HFFc6 (cell line): ENCODE measurements around the gene MESP2. TPM values are rescaled to one million over a fixed set of nuclear protein-coding genes. Genes with fewer than 3 reads are reported as not detected.
A peak's percentile ranks its signal among the peaks of the same experiment; 100 is the strongest.

Experiments used
- DNase-seq: peaks from one replicate; pipeline ENCODE4 v3.0.0-alpha.2; 2018
- H3K27ac Mint-ChIP-seq: 2 replicates; pipeline ENCODE4 v1.8.0; 2020; ENCODE audit warnings: mild to moderate bottlenecking, mixed read lengths
- H3K27me3 Mint-ChIP-seq: 2 replicates; pipeline ENCODE4 v1.8.0; 2021; ENCODE audit warnings: mild to moderate bottlenecking, moderate library complexity, mixed read lengths; ENCODE audit not compliant: insufficient read depth
- H3K36me3 Mint-ChIP-seq: 2 replicates; pipeline ENCODE4 v1.8.0; 2021; ENCODE audit warnings: low read depth, mixed read lengths
- H3K4me1 Mint-ChIP-seq: 2 replicates; pipeline ENCODE4 v1.8.0; 2020; ENCODE audit warnings: low read depth, mixed read lengths
- H3K4me3 Mint-ChIP-seq: 2 replicates; pipeline ENCODE4 v1.8.0; 2020; ENCODE audit warnings: mild to moderate bottlenecking, moderate library complexity, mixed read lengths
- H3K9me3 Mint-ChIP-seq: 2 replicates; pipeline ENCODE4 v1.8.0; 2020; ENCODE audit warnings: mild to moderate bottlenecking, mixed read lengths
- total RNA-seq, 6 experiments: library from RNA; stranded (reverse); fragmentation: NEBNext Ultra II Directional; extraction: Animal tissue kit (Norgen Biotek cat#: 25700); gene quantifications; 2 replicates in 1 of 6; 3 replicates in 5 of 6; pipeline ENCODE4 v1.2.3, GENCODE V29; 2021
- TF ChIP-seq, protein P1 (sequence below): fragments of 200-600 bp; sonication (generic); IDR thresholded peaks from 2 replicates; pipeline ENCODE4 v1.5.0; 2021; ENCODE audit warnings: antibody characterized with exemption, mild to moderate bottlenecking

MESP2 gene
- total RNA-seq, 6 experiments from 2014 or later: 0.19 to 0.26 (median 0.21) TPM; not detected in 3

DNA sequence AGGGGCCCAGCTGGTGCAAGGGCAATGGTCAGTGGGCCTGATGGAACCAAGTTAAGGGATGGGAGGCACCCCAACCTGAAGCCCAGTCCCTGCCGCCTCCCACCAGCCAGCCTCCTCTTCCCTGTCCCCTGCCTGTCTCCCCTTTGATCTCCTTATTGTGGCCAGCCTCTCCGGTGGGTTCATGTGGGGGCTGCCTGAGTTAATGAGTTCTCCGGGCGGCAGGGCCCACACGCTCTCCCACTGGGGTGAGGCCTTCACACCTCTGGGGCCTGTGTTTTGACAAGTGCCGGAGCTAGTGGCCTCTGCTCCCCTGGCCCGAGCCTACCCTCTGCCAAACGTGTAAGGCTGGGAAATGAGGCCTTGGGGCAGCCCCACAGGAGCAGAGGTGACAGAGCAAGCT lies 17.8 kb upstream of the MESP2 start:
- TF ChIP-seq, protein P1, sequence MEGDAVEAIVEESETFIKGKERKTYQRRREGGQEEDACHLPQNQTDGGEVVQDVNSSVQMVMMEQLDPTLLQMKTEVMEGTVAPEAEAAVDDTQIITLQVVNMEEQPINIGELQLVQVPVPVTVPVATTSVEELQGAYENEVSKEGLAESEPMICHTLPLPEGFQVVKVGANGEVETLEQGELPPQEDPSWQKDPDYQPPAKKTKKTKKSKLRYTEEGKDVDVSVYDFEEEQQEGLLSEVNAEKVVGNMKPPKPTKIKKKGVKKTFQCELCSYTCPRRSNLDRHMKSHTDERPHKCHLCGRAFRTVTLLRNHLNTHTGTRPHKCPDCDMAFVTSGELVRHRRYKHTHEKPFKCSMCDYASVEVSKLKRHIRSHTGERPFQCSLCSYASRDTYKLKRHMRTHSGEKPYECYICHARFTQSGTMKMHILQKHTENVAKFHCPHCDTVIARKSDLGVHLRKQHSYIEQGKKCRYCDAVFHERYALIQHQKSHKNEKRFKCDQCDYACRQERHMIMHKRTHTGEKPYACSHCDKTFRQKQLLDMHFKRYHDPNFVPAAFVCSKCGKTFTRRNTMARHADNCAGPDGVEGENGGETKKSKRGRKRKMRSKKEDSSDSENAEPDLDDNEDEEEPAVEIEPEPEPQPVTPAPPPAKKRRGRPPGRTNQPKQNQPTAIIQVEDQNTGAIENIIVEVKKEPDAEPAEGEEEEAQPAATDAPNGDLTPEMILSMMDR: no peak
- no peaks in the 10 kb centered on the region for H3K36me3 Mint-ChIP-seq
- H3K9me3 Mint-ChIP-seq: no peaks in the 10 kb centered on the region
- H3K27me3 Mint-ChIP-seq: peaks cover 6% of the 10 kb centered on the region
- no peak overlapping the region for H3K27ac Mint-ChIP-seq
- H3K4me1 Mint-ChIP-seq: peaks cover 37% of the 10 kb centered on the region
- H3K4me3 Mint-ChIP-seq: no peak overlapping the region
- DNase-seq: no peak

DNA sequence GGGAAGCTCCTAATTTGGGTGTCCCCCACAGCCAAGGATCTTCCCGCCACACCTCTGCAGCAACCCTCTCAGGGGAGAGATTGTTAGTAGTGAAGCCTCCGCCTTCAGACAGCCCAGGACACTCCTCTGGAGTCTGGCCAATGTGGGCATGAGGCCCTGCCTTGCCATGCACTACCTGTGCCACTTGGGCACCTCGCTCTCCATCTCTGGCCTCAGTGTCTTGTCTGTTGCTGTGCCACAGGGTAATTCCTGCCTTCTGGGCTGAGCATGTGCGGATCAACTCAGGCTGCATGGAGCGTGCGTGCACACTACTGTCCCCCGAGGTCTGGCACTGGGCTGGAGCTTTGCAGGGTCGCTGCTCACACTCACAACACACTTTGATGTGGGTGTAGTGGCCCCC lies 17.2 kb upstream of the MESP2 start:
- no peak for DNase-seq
- Mint-ChIP-seq H3K4me3 (no peak overlapping the region), H3K27ac (no peak overlapping the region), H3K9me3 (no peaks in the 10 kb centered on the region), H3K4me1 (peaks cover 37% of the 10 kb centered on the region), H3K27me3 (peaks cover 6% of the 10 kb centered on the region), H3K36me3 (no peaks in the 10 kb centered on the region)
- TF ChIP-seq, protein P1: no peak

DNA sequence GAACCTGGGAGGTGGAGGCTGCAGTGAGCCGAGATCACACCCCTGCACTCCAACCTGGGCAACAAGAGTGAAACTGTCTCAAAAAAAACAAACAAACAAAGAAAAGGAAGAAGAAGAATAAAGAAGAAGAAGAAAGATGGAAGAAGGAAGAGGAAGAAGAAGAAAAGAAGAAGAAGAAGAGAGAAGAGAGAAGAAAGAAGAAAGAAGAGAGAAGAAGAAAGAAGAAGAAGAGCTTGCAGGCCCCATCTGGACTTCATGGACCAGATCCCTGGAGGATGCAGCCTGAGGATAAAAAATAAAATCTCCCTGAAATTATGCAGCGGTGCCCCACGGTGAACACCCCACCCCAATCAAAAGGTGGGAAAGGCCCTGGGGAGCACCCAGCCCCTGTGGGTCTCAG lies 16.3 kb upstream of the MESP2 start:
- peaks cover 31% of the 10 kb centered on the region for H3K4me1 Mint-ChIP-seq
- H3K9me3 Mint-ChIP-seq: no peaks in the 10 kb centered on the region
- H3K4me3 Mint-ChIP-seq: no peak overlapping the region
- H3K27me3 Mint-ChIP-seq: peaks cover 4% of the 10 kb centered on the region; the same call in 1 of the 2 replicates
- no peak overlapping the region for H3K27ac Mint-ChIP-seq
- no peak for DNase-seq
- TF ChIP-seq, protein P1: no peak
- H3K36me3 Mint-ChIP-seq: no peaks in the 10 kb centered on the region

DNA sequence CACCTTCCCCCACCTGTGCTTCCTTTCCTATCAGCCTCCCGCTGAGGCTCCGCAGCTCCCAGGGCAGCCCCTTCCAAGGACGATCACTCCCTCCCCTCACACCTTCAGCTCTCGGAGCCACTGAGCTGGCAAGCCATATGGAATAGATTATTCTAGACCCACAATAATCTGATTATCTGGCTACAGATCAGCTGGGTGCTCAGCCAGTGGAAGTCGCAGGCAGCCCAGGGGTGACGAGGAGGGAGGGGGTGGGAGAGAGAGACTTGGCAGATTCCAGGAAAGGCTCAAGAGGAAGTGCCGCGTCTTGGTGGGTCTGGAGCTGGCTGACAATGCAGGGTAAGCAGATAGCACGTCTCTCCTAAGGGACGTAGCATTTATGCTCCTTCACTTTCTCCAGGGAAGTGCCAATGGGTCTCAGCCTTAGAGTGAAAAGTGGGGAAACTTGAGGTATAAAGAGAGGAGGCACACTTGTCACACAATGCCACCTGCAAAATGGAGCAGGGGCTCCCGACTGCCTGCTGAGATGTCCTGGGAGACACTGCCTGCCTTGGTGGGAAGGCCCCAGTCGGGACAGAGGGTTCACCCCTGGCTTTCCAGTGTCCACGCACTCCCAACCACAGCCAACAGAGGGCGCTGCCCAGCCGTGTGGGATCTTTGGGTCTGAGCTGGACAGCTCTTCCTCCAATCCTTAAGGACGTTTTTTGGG lies 15.7 kb upstream of the MESP2 start:
- TF ChIP-seq, protein P1: peak; percentile 98
- no peaks in the 10 kb centered on the region for H3K9me3 Mint-ChIP-seq
- DNase-seq: peak; percentile 50
- H3K4me1 Mint-ChIP-seq: peaks cover 25% of the 10 kb centered on the region
- no peaks in the 10 kb centered on the region for H3K36me3 Mint-ChIP-seq
- no peak overlapping the region for H3K4me3 Mint-ChIP-seq
- H3K27ac Mint-ChIP-seq: no peak overlapping the region; the same call in 1 of the 2 replicates
- H3K27me3 Mint-ChIP-seq: peaks cover 4% of the 10 kb centered on the region; the same call in 1 of the 2 replicates

DNA sequence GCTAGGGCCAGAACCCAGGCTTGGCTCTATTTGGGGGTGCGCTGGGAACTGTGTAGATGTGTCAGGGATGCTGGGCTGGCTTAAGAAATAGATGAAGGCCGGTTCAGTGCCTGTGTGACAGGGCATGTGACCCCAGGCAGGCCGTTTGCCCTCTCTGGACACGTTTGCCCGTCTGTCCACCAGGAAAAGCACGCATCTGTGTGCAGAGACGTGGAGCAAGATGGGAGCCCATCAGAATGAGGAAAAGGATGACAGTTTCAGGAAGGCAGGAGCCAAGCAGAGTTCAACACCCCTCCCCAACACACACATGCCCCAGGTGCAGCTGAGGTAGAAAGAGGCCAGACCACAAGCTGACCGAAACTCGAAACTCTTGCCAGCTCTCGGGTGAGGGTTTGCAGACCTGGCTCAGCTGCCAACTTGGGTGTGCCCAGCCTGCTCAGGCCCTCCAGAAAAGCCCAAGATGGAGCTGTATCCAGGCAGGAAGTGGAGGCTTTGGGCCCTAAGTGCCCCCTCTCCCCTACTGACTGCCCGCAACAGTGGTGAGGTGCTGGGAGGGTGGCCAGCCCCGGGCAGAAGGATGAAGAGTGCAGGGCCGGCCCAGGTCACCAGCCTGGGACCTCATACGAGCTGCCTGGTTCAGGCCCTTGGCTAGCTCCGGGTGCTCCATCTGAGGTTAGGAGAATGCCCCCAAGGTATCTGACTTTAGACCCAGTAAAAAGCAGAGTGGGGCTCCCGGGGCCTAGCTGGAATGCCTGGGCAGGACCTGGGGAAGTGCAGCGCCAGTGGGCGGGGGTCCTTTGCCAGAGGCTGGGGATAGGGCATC lies 14.9 kb upstream of the MESP2 start:
- Mint-ChIP-seq H3K36me3 (no peaks in the 10 kb centered on the region), H3K4me1 (peaks cover 18% of the 10 kb centered on the region), H3K27me3 (peaks cover under 1% of the 10 kb centered on the region; the same call in 1 of the 2 replicates), H3K9me3 (no peaks in the 10 kb centered on the region), H3K27ac (no peak overlapping the region), H3K4me3 (no peak overlapping the region)
- TF ChIP-seq, protein P1: peak; percentile 71
- no peak for DNase-seq
